H9 (cell line): ENCODE data around the gene KBTBD13. TPM values are rescaled to one million over a fixed set of nuclear protein-coding genes. Genes with fewer than 3 reads are reported as not detected.

Experiments used
- DNase-seq: peaks from one replicate; pipeline ENCODE4 v3.0.0-alpha.2; 2017
- H2AFZ ChIP-seq: one replicate; pipeline ENCODE4 v1.6.1; 2013; ENCODE audit warnings: mild to moderate bottlenecking, low read length, control low read depth, moderate library complexity
- H2AK5ac ChIP-seq: 2 replicates; pipeline ENCODE4 v1.6.1; 2013; ENCODE audit warnings: low read length, control low read depth, mixed read lengths; ENCODE audit not compliant: insufficient read length
- H2BK120ac ChIP-seq: one replicate; pipeline ENCODE4 v1.6.1; 2013; ENCODE audit warnings: low read depth, mild to moderate bottlenecking, low read length, control low read depth, inconsistent platforms; ENCODE audit not compliant: poor library complexity, severe bottlenecking
- H2BK12ac ChIP-seq: 2 replicates; pipeline ENCODE4 v1.6.1; 2013; ENCODE audit warnings: low read length, control low read depth, mixed read lengths, low read depth; ENCODE audit not compliant: insufficient read length
- H2BK15ac ChIP-seq: 2 replicates; pipeline ENCODE4 v1.6.1; 2013; ENCODE audit warnings: low read depth, low read length, control low read depth
- H2BK20ac ChIP-seq: one replicate; pipeline ENCODE4 v1.6.1; 2013; ENCODE audit warnings: low read depth, mild to moderate bottlenecking, low read length, control low read depth, inconsistent platforms; ENCODE audit not compliant: poor library complexity, severe bottlenecking
- H2BK5ac ChIP-seq: 2 replicates; pipeline ENCODE4 v1.6.1; 2013; ENCODE audit warnings: low read length, control low read depth, mixed read lengths; ENCODE audit not compliant: insufficient read length
- H3K14ac ChIP-seq: 2 replicates; pipeline ENCODE4 v1.6.1; 2013; ENCODE audit warnings: low read length, control low read depth; ENCODE audit not compliant: insufficient read depth
- H3K18ac ChIP-seq: 2 replicates; pipeline ENCODE4 v1.6.1; 2013; ENCODE audit warnings: low read depth, mild to moderate bottlenecking, mixed read lengths, low read length, control low read depth; ENCODE audit not compliant: insufficient read length
- H3K23ac ChIP-seq: 2 replicates; pipeline ENCODE4 v1.6.1; 2013; ENCODE audit warnings: low read length, control low read depth, mixed read lengths, low read depth; ENCODE audit not compliant: insufficient read length
- H3K23me2 ChIP-seq: 2 replicates; pipeline ENCODE4 v1.6.1; 2013; ENCODE audit warnings: low read depth, mild to moderate bottlenecking, mixed read lengths, low read length, control low read depth; ENCODE audit not compliant: insufficient read length, poor library complexity, severe bottlenecking
- H3K27ac ChIP-seq: 2 replicates; pipeline ENCODE4 v1.5.1; 2013; ENCODE audit warnings: low read length, control low read depth, mixed read lengths, low read depth; ENCODE audit not compliant: insufficient read length
- H3K27me3 ChIP-seq: 2 replicates; pipeline ENCODE4 v1.6.1; 2013; ENCODE audit warnings: low read length, control low read depth, inconsistent platforms; ENCODE audit not compliant: insufficient read depth
- H3K4ac ChIP-seq: 2 replicates; pipeline ENCODE4 v1.6.1; 2013; ENCODE audit warnings: low read depth, mild to moderate bottlenecking, control low read depth, inconsistent platforms, low read length, moderate library complexity
- H3K4me1 ChIP-seq: 2 replicates; pipeline ENCODE4 v1.6.1; 2013; ENCODE audit warnings: low read length, control low read depth, inconsistent platforms; ENCODE audit not compliant: insufficient read depth
- H3K4me2 ChIP-seq: 2 replicates; pipeline ENCODE4 v1.6.1; 2013; ENCODE audit warnings: low read length, control low read depth, mixed read lengths; ENCODE audit not compliant: insufficient read length, insufficient read depth
- H3K56ac ChIP-seq: 2 replicates; pipeline ENCODE4 v1.6.1; 2013; ENCODE audit warnings: low read depth, mild to moderate bottlenecking, mixed read lengths, low read length, control low read depth; ENCODE audit not compliant: insufficient read length
- H3K79me1 ChIP-seq: 2 replicates; pipeline ENCODE4 v1.6.1; 2013; ENCODE audit warnings: low read depth, mild to moderate bottlenecking, moderate library complexity, low read length, control low read depth, inconsistent platforms; ENCODE audit not compliant: insufficient read depth, poor library complexity, severe bottlenecking
- H3K79me2 ChIP-seq: 2 replicates; pipeline ENCODE4 v1.6.1; 2013; ENCODE audit warnings: low read length, control low read depth, inconsistent platforms; ENCODE audit not compliant: insufficient read depth
- H3K9ac ChIP-seq: 2 replicates; pipeline ENCODE4 v1.6.1; 2013; ENCODE audit warnings: low read length, control low read depth, mixed read lengths; ENCODE audit not compliant: insufficient read length; ENCODE audit errors: extremely low read depth
- H3K9me3 ChIP-seq: one replicate; pipeline ENCODE4 v1.6.1; 2013; ENCODE audit warnings: low read depth, low read length, inconsistent platforms; ENCODE audit not compliant: control insufficient read depth
- H3T11ph ChIP-seq: one replicate; pipeline ENCODE4 v1.6.1; 2013; ENCODE audit warnings: mild to moderate bottlenecking, low read length, control low read depth, inconsistent platforms
- H4K20me1 ChIP-seq: one replicate; pipeline ENCODE4 v1.6.1; 2013; ENCODE audit not compliant: control insufficient read depth, insufficient read length, insufficient read depth
- H4K5ac ChIP-seq: 2 replicates; pipeline ENCODE4 v1.6.1; 2013; ENCODE audit warnings: low read depth, mild to moderate bottlenecking, mixed read lengths, low read length, control low read depth; ENCODE audit not compliant: insufficient read length
- H4K8ac ChIP-seq: replicated peaks from 2 replicates; pipeline ENCODE4 v1.6.1; 2013; ENCODE audit warnings: low read length, control low read depth, mixed read lengths, low read depth; ENCODE audit not compliant: insufficient read length
- H4K91ac ChIP-seq: 2 replicates; pipeline ENCODE4 v1.6.1; 2013; ENCODE audit warnings: low read depth, mild to moderate bottlenecking, moderate library complexity, mixed read lengths, low read length, control low read depth; ENCODE audit not compliant: insufficient read length
- H3K27ac Mint-ChIP-seq, 3 experiments: 2 replicates in 2 of 3; 3 replicates in 1 of 3; pipeline ENCODE4 v1.8.0; 2020 to 2021; ENCODE audit warnings: mixed read lengths in 3 of 3, mild to moderate bottlenecking in 1 of 3, moderate library complexity in 1 of 3
- H3K27me3 Mint-ChIP-seq: 2 replicates; pipeline ENCODE4 v1.8.0; 2021; ENCODE audit warnings: low read depth, mild to moderate bottlenecking, moderate library complexity, mixed read lengths
- H3K36me3 Mint-ChIP-seq, 3 experiments: 2 replicates in 2 of 3; 3 replicates in 1 of 3; pipeline ENCODE4 v1.8.0; 2020 to 2021; ENCODE audit warnings: low read depth in 3 of 3, mixed read lengths in 3 of 3; ENCODE audit not compliant: insufficient read depth in 1 of 3
- H3K4me1 Mint-ChIP-seq, 2 experiments: 2 replicates each; pipeline ENCODE4 v1.8.0; 2020; ENCODE audit warnings: mixed read lengths in 2 of 2
- H3K4me3 Mint-ChIP-seq, 2 experiments: 2 replicates in 1 of 2; 3 replicates in 1 of 2; pipeline ENCODE4 v1.8.0; 2020 to 2021; ENCODE audit warnings: mild to moderate bottlenecking in 2 of 2, mixed read lengths in 2 of 2, moderate library complexity in 1 of 2
- H3K9me3 Mint-ChIP-seq, 2 experiments: 2 replicates in 1 of 2; 3 replicates in 1 of 2; pipeline ENCODE4 v1.8.0; 2020; ENCODE audit warnings: mild to moderate bottlenecking in 2 of 2, mixed read lengths in 2 of 2, moderate library complexity in 1 of 2
- CTCF ChIP-seq: fragments of 200-600 bp; sonication (generic); conservative IDR thresholded peaks from 3 replicates; pipeline ENCODE4 v1.8.0; 2021; ENCODE audit warnings: antibody characterized with exemption, mild to moderate bottlenecking
- WGBS: extraction: QIAGEN DNeasy Blood & Tissue Kit; methylation state at CpG from one replicate; pipeline ENCODE4 v1.1.7; 2013; ENCODE audit warnings: missing lambda C conversion rate, low lambda C conversion rate, mixed read lengths; ENCODE audit not compliant: insufficient read length; ENCODE audit errors: extremely low coverage; 5-methylcytosine and 5-hydroxymethylcytosine counted together
- total RNA-seq: library from RNA; stranded (reverse); gene quantifications from 2 replicates; pipeline ENCODE4 v1.2.1, GENCODE V29; 2021

The KBTBD13 gene
- total RNA-seq, 1 experiment from 2014 or later: not detected

- Histone ChIP-seq H4K20me1 (no peaks in the 10 kb centered on the region), H3K4me1 (no peaks in the 10 kb centered on the region; the same call in 1 of the 2 replicates), H3K79me2 (no peaks in the 10 kb centered on the region), H3K14ac (no peak overlapping the region), H3K56ac (no peak overlapping the region), H3K18ac (no peak overlapping the region), H3K79me1 (no peaks in the 10 kb centered on the region), H3K23me2 (no peaks in the 10 kb centered on the region), H2BK5ac (no peak overlapping the region), H2BK12ac (no peak overlapping the region), H3T11ph (no peak overlapping the region), H2AFZ (no peak overlapping the region), H2BK15ac (no peak overlapping the region), H4K8ac (no peak overlapping the region), H3K9me3 (no peaks in the 10 kb centered on the region), H3K23ac (no peak overlapping the region), H4K91ac (no peak overlapping the region), H4K5ac (no peak overlapping the region), H2AK5ac (no peak overlapping the region), H3K4me2 (no peak overlapping the region), H3K9ac (no peak overlapping the region), H2BK120ac (no peak overlapping the region), H2BK20ac (no peak overlapping the region), H3K27ac (no peak overlapping the region), H3K4ac (no peak overlapping the region), H3K27me3 (no peaks in the 10 kb centered on the region)
- Mint-ChIP-seq H3K27ac (no peak overlapping the region), H3K9me3 (no peaks in the 10 kb centered on the region), H3K36me3 (no peaks in the 10 kb centered on the region; a peak in 1 of 7 replicates), H3K4me1 (peaks cover 14 to 15% of the 10 kb centered on the region in 2 experiments), H3K4me3 (peak overlapping the region in 1 of 2 experiments; percentile 31; a peak in 1 of 5 replicates), H3K27me3 (peaks cover 8% of the 10 kb centered on the region; the same call in 1 of the 2 replicates)
- WGBS: no CpG with 5 or more reads among the region's 13 CpGs
- TF ChIP-seq CTCF: peak; percentile 91
- DNase-seq: peak; percentile 94
Observed at GRCh38 chr15:65032801-65033537, 43.6 kb upstream of the KBTBD13 start.
